ENCODE data around the gene FOXO6.
A peak's percentile ranks its signal among the peaks of the same experiment; 100 is the strongest.

FOXO6 gene

DNA sequence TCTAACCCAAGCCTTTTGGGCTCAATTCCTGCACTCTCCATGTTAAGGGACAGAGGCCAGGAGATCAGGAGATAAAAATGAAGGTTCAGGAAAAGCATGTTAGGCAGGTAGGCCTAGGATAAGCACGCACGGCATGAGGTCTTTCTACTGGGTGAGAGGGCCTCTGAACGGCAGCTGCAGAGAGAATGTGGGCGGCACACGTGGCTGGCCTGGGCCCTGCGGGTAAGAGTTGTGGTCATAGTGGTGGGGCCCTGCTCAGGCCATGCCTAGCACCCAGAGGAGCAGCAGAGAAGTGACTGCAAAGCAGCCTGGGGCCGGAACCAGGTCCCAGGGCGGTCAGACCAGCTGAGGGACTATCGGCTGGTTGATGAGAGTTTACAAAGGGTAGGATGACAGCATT lies 7.5 kb upstream of the FOXO6 start:
- no peak for DNase-seq

DNA sequence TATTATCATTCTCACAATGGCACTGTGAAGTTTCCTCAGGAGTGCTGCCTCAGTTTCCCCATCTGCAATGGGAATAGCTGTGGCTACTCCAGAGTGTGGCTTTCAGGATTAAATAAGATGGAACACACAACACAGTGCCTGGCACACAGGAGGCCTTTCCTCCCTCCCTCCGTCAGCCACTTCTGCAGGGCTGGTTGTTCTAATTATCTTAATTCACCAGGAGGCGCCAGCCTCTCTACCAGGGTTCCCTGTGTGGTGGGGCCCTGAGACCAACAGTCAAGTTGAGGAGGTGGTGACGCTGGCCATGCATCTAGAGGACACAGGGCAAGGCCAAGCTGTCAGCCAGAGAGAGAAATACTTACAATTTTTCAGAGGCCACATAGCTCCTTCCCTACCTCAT lies 6.3 kb upstream of the FOXO6 start:
- no peak for DNase-seq

DNA sequence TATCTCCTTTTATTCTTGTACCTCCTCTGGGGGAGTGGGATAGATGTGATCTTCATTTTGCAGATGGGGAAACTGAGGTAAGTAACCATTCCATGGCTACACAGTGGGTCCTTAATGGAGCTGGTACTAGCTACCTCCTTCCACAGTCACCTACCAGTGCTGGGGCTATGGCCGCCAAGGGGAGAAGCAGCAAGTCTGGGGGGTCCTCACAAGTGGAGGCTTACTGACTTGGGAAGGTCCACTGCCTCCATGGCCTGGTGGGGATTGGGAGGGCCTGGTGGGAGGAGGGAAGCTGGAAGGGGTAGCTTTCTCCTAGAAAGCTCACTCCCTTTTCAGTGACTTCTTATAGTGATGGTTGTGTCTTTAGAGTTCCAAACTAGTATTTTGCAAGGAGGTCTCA lies 5.9 kb upstream of the FOXO6 start:
- no peak for DNase-seq

DNA sequence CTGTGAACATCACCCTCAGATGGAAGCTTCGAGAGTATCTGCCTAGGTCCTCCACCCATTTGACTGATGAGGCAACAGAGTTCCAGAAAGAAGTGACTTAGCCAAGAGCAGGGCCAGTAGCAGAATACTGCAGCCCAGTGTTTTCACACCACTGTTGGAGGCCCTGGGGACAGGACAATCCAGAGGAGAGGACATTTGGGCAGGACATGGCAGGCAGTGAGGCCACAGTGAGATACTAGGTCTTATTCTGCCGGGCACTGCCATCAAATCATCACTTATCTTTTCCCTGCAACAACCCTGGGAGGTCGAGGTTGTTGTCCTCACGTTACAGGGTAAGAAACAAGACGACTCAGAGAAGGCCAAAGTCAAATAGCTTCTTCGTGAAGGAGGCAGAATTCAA lies 5.5 kb upstream of the FOXO6 start:
- DNase-seq: no peak

DNA sequence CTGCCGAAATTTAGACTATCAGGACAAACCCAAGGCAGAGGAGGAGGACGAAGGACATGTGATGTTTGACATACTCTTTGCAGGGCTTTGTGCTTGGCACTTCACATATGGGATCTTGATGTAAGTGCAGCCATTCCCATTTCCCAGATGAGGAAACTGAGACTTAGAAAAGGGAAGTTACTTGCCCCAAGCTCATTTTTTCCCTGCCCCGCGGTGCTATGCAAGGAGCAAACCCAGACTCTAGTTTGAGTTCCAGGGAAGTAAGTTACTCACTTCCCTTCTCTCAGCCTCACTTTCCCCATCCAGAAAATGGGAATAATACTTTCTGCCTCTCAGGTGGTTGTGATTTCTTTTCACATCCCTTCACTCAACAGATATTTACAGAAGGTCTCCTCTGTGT lies 4.5 kb upstream of the FOXO6 start:
- DNase-seq: no peak

DNA sequence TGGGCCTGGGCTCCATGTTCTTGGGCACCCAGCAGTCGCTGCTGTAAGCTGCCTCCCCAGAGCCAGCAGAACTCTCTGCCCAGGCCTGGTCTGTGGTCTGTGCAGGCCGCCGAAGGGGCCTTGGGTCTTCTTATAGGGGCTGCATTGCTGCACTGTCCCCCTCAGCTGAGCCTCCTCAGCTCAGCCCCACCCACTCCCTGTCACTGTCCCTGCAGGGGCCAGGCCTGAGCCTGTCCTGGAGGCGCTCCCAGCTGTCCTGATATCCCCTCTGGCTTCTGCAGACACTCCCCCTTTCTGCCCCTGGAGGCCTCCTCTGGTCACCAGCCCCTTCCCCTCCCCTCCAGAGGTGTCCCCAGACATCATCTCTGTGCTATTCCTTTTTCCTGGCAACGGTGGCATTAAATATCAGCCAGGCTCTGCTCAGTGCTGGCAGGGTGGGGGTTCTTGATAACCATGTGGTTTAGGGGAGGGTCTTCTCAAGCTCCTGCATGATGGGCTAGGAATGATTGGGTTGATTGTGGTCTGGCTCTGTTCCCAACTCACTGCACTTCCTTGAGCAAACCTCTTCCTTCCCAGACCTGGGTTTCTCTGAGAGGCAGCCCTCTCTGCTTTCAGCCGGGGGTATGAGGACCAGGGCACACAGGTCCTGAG lies 3.7 kb upstream of the FOXO6 start:
- no peak for DNase-seq

DNA sequence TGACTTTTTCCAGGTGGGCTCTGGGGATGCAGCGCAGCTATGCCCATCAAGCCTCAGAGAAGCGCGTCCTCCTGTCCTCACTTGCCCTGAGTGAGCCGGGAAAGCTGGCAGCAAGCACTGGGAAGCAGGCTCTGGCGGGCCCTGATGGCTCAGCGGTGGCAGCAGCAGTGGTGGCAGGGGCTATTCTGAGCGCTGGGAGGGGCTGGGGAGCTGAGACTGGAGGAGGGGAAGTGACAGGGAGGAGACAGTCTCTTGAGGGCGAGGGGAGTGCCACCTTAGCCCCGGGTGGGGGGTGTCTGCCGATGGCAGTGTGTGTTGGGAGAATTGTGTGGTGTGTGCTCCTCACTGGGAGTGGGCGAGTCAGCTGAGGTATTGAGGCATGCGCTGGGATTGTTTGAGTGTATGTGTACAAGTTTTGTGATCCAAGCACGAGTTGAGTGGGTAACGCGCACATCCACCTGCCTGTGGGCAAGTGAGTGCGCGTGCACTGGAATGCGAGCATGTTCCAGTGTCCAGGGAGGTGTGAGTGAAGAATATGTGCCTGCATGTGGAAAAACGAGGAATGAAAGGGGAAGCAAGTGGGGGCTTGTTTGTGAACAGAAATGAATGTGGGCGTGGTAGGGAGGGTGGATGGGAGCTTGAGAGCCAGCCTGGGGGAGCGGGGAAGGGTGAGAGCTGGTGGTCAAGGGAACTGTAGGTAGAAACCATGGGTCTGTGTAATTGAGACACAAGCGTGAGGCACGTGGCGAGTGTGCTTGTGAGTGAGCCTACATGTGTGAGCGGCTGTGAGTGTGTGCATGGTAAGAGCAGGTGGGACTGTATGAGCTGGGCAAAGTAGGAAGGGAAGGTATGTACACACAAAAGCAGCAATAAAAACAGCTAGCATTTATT lies 2.9 kb upstream of the FOXO6 start:
- DNase-seq: no peak

DNA sequence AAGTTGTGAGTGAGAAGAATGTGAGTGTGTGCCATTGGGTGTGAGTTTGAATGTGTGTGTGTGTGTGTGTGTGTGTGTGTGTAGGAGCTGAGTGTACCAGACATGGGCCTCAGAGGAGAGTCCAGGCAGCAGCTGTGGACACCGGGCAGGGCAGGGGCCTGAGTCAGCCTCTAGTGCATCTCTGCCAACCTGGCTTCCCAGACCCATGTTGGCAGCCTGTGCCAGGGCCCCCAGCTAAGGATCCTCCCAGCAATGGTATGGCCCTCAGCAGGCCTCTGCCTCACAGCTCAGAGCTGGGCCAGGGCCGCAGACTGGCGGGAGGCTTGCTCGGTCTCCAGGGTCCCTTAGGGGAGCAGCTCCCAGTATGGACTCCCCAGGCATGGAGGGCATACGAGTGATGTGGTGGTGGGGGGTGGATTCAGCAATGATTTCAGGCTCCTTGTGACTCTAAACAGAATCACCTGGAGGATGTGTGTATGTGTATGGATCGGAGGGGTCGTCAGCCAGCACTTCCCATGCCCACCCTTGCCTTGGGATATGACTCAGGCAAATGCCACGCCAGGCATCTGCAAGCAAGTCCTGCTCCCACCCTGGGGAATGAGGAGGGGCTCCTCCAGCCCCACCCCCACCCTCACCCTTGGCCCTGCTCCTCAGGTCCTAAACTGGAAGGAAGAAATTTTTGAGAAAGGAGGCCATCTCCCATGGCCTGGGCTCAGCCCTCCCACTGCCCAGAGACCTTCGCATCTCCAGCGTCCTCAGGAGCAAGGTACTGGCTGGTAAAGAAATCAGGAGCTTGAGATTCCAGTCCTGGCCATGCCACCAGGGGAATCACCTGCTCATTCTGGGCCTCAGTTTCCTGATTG lies 1.8 kb upstream of the FOXO6 start:
- DNase-seq: no peak

DNA sequence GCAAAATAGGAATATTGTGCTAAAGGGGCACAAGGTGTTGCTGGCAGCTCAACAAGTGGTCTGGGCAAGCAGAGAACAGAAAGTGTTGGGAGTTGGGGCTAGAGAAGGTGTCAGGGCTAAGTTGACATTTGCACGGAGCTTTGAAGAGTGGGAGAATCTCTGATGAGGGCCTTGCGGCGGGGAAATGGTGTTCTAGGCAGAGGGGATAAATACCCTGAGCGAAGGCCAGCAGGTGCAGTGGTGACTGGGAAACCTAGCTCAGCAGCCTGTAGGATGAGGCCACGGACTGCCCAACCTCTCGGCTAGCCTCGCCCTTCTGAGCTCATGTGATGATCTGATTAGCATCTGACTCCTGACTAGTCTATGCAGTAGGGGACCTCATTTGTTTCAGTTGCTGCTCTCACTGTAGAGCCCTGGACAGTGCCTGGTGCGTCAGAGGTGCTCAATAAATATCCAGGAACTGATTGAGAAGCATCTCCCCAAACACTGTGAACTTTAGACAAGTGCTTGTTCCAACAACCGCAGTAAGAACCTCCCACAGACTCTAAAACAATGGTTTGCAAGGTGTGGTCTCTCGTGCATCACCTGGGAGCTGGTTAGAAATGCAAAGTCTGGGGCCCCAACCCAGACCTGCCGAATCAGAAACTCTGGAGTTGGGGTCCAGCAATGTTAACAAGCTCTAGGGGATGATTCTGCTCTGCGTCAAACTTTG lies 1.0 kb upstream of the FOXO6 start:
- no peak for DNase-seq

DNA sequence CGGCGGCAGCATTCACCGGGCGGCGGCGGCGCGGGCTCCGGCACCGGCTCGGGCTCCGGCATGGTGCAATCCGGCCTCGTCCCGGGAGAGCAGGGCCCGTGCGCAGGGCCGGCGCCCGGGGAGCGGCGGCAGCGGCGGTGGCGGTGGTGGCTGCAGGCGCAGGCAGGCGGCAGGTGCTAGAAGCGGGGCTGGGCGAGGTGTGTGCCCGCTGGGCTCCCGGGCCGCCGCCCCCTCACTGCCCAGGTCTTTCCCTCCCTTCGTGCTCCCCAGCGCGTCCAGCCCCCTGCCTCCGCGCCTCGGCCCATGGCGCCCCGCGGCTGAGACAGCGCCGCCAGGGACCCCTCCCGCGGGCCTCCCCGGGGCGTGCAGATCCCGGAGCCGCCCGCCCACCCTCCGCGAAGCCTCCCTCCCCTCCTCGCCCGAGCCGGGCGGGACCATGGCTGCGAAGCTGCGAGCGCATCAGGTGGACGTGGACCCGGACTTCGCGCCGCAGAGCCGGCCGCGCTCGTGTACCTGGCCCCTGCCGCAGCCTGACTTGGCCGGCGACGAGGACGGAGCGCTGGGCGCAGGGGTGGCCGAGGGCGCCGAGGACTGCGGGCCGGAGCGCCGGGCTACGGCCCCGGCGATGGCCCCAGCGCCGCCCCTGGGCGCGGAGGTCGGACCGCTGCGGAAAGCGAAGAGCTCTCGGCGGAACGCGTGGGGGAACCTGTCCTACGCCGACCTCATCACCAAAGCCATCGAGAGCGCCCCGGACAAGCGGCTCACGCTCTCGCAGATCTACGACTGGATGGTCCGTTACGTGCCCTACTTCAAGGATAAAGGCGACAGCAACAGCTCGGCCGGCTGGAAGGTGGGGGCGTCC lies 492 bp downstream of the FOXO6 start:
- no peak for DNase-seq

DNA sequence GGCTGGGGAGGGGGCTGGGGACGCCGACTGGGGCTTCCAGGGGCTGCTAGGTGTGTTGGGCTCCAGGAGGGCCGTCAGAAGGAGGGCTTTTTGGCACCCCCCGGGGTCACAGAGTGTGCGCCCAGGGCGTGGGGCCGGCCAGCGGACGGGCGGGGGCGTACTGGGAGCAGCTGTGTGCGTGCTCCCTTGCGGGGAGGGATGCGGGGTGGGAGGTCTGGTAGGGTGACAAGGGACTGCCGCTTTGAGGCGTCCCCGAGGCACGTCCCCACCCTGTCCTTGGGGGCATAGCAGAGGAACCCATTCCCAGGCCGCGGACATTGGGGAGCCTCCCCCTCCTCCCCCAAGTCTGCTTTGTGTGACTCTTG lies 1.1 kb downstream of the FOXO6 start:
- DNase-seq: no peak

DNA sequence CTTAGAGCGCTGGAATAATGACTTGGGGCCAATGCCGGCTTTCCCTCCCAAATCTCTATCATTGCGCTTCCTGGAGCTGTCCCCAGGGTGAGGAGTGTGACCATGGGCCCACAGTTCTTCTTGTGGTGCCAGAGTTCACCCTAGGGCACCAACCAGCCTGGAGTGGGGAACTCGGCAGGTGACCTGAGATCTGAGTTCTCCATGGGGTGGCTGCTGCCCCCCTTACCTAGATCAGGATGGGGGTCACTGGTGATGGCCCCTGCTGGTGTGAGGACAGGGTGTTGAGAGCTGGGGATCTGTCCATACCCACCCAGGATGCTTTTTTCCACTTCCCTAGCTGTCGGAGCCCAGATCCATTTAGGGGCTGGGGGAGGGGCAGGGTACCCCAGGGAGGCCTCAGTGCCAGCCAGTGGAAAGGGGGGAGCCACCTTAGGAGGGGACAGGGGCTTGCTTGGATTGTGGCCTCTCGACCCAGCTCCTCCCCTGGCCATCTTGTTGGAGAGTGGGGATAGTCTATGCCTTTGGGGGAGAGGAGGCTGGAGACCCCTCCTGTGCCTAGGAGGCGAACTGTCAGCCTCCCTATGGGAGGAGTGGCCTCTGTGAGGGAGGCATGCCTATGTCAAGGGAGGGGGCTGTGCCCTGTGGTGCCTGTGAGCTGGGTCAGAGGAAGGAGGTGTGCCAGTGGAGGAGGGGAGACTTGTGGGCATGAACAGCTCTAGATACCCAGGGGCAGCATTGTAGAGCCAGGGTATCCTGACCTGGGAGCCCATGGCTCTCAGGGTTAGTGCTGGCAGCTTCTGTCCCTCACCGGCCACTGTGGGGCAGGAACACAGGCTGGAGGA lies 1.7 kb downstream of the FOXO6 start:
- no peak for DNase-seq

DNA sequence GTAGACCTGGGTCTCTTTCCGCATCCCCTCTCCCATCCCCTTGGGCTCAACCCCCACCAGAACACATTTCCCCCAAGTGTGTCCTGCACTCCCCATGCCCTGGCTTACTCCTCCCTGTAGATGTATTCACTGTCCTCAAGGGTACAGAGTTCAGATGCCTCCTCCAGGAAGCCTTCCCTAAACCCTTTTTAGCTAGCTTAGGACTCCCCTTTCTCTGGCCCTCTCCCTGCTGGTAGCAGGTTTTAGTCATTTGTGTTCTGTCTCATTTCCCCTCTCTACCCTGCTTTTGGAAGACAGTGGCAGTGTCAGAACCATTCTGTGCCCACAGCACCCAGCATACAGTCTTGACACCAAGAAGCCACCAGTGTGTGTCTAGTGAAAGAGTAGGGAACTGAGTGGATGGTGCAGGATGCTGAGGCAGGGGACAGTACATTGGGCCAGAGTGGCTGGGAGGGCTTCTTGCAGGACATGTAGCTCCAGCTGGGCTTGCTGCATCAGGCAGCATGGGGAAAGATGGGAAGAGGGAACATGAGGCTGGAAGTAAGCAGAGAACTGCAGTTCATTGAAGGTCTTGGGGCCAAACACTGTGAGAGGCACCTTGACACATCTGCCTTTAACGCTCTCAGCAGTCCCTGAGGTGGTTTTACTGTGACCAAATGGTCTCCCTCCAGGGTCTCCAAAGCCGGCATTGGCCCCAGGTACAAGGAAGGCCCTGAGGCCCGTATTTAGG lies 2.5 kb downstream of the FOXO6 start:
- no peak for DNase-seq

DNA sequence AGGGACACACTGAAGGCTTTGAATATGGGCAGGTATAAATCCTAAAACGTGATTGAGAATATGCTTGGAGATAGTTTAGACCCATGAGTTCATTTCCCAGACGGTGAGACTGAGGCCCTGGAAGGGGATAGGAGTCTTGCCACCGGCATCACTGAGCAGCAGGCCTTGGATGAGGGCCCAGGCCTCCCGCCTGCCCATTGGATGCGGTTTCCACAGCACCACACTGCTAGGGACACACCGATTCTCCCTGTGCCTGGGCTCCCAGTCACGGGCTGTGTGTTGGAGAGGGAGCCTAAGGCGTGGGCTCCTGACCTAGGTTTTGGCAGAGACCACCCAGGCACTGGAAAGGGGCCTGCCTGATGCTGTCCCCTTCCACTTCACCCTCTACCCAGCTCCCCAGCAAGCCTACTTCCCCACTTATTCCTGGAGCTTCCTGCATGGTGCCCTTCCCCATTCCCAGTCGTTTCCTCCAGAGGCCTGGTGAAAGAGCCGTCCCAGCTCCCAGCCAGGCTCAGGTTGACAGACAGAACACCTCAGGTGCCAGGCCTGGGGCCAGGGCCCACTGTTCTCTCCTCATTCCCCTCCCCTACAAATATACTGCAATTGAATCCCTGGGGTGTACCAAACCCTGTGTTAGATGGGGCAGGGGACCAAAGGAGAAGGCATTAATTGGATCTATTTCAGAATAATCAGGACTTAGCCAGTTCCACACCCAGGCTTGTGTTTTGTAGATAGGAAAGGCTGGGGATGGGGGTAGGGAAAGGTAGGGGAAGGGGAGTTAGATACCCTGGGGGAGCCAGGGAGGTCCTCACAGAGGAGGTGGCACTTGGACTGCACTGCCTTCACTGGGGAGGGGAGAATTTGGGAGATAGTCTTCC lies 3.4 kb downstream of the FOXO6 start:
- DNase-seq: no peak

DNA sequence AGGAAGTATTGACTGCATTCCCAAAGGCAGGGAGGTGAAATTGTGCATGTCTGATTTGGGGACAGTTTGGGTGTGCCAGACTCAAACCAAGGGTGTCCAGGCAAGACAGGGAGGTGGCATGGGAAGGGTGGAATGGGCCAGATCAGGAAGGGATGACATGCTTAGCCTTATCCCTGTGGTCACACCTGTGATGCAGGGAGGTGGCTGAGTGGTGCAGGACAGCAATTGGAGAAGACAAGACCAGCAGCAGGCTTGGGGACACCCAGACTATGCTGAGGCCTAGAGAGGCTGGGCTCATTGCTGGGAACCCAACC lies 4.0 kb downstream of the FOXO6 start:
- DNase-seq: no peak

DNA sequence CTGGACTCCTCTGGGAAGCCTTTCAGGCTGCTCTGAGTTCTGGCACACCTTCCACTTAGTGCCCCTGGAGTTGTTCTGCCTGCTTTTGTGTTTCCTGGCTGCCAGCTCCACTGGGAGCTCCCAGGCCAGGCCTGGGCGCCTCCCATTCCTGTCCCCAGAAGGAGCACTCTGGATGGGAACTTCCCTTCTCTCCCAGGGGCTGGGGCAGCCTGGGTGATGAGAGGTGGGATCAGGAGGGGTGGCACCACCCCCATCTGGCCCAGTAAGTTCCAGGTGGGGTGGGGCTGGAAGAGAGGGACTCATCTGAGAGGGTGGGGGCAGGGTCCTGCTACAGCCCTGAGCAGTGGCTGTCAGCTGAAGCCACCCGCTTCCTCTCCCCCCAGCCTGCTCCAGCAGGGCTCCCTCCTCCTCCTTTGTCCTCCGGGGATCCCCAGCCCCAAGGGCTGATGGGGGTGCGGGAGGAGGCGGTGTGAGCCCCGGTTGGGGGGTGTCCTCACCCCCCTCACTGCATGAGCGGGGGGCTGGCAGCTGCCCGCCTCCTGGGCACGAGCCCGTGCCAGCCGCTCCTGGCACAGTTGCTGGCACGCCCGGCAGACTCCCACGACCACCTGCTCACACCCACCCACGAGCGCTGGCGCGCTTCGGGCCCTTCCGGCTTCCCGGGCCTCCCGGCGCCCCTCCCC lies 4.7 kb downstream of the FOXO6 start:
- DNase-seq: peak; percentile 24

DNA sequence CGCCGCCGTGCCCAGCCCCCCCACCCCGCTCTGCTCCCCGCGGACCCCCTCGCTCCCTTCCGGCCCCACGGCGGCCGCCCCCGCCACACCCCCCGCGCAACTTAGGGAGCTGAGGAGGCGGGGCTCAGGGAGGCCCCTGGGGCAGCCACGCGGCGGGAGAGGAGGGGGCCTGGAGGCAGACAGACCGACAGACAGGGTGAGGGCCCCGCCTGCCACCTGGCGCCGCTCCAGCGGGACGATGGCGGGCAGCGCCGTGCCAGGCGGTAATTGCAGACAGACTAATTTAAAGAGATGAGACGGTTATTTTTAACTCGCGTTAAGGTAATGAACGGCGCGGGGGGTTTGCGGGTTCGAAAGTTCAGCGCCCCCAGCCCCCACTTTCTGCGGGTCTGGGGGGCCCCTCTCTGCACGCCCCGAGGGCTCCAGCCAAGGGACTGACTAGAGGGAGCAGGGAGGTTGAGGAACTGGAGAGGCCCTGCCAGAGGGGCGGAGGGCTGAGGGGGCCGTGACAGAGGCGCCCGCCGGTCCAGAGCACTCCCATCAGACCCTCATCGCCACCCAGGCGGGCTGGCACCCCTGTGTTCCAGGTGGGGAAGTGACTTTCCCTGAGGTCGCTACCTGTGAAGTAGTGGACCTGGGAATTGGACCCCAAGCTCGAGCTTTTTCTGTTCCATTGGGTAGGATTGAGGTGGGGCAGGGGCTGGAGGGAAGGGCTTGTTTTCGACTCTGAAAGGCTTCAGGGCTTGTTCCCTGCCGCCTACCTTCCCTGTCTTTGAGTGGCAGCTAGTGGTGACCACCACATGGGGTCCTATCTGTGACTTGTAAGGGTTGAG lies 5.4 kb downstream of the FOXO6 start:
- DNase-seq: peak; percentile 29

DNA sequence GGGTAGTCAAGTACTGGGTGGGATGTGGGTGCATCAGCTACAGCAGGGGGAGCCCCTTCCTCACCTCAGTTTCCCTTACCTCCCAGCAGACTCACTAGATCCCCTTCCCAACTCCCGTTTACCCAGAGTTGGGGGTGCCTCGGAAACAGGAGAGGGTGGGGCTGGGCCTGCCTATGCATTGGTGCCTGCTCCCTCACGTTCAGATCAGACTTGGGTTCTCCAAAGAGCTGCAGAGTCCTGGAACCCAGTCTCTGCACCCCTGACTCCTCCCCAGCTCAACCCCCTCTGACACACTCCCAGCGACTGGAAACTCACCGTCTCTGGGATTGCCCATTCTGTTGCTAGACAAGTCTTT lies 6.0 kb downstream of the FOXO6 start:
- no peak for DNase-seq

Data from CD4-positive, alpha-beta T cell treated with Interleukin-4 for 4 hours (primary cell).